WTC11 (cell line): ENCODE results near the gene UBE2J2. TPM values are rescaled to one million over a fixed set of nuclear protein-coding genes. Genes with fewer than 3 reads are reported as not detected.
A peak's percentile ranks its signal among the peaks of the same experiment; 100 is the strongest.

ENCODE experiments used
- ATAC-seq: fragments of 200-7000 bp; cut with Tn5 transposase; 2 replicates; pipeline ENCODE4 v1.10.0; 2021; ENCODE audit warnings: mild to moderate bottlenecking, moderate library complexity
- CTCF ChIA-PET: fragments of 300-600 bp; sonication (Branson Sonifier 250); formaldehyde crosslinking; loops from one replicate; lab custom pipeline; 2021; ENCODE audit warnings: antibody characterized with exemption; lab: Charles Lee
- POLR2A ChIA-PET: fragments of 350-600 bp; sonication (Branson Sonifier 250); formaldehyde crosslinking; loops from one replicate; lab custom pipeline; 2021; ENCODE audit warnings: antibody characterized with exemption; lab: Charles Lee
- DNase-seq: peaks from one replicate; pipeline ENCODE4 v3.0.0; 2021; ENCODE audit warnings: low spot score
- H3K27ac Mint-ChIP-seq: 2 replicates; pipeline ENCODE4 v1.8.0; 2021; ENCODE audit warnings: mixed read lengths
- H3K27me3 Mint-ChIP-seq: 2 replicates; pipeline ENCODE4 v1.8.0; 2021; ENCODE audit warnings: low read depth, mild to moderate bottlenecking, moderate library complexity, mixed read lengths
- H3K36me3 Mint-ChIP-seq: 2 replicates; pipeline ENCODE4 v1.8.0; 2021; ENCODE audit warnings: mixed read lengths
- H3K4me1 Mint-ChIP-seq: 2 replicates; pipeline ENCODE4 v1.8.0; 2022; ENCODE audit warnings: mixed read lengths
- H3K4me3 Mint-ChIP-seq: 2 replicates; pipeline ENCODE4 v1.8.0; 2021; ENCODE audit warnings: mild to moderate bottlenecking, moderate library complexity, mixed read lengths
- H3K9me3 Mint-ChIP-seq: 2 replicates; pipeline ENCODE4 v1.8.0; 2021; ENCODE audit warnings: mixed read lengths
- AFF4 ChIP-seq: sonication (generic); formaldehyde crosslinking; IDR thresholded peaks from 2 replicates; pipeline ENCODE4 v1.8.1; 2023; ENCODE audit warnings: mild to moderate bottlenecking, missing genetic modification reagents, borderline replicate concordance
- CTCF ChIP-seq: fragments of 200-600 bp; IDR thresholded peaks from 2 replicates; pipeline ENCODE4 v1.8.0; 2022; ENCODE audit warnings: antibody characterized with exemption
- E2F5 ChIP-seq: sonication (generic); formaldehyde crosslinking; IDR thresholded peaks from 2 replicates; pipeline ENCODE4 v1.8.1; 2022; ENCODE audit warnings: mild to moderate bottlenecking, moderate library complexity, missing genetic modification reagents
- FOXK1 ChIP-seq: sonication (generic); formaldehyde crosslinking; IDR thresholded peaks from 2 replicates; pipeline ENCODE4 v1.8.0; 2022; ENCODE audit warnings: mild to moderate bottlenecking, moderate library complexity, missing genetic modification reagents
- HMGXB4 ChIP-seq: sonication (generic); formaldehyde crosslinking; IDR thresholded peaks from 2 replicates; pipeline ENCODE4 v1.8.1; 2023; ENCODE audit warnings: mild to moderate bottlenecking, moderate library complexity, missing genetic modification reagents
- RORB ChIP-seq: fragments of 250-450 bp; sonication (Bioruptor Pico); IDR thresholded peaks from 2 replicates; pipeline ENCODE4 v1.9.0; 2021; ENCODE audit warnings: mild to moderate bottlenecking
- SMAD3 ChIP-seq: sonication (generic); formaldehyde crosslinking; IDR thresholded peaks from 2 replicates; pipeline ENCODE4 v1.8.0; 2022; ENCODE audit warnings: missing genetic modification reagents, mild to moderate bottlenecking, borderline replicate concordance
- STAT6 ChIP-seq: sonication (generic); formaldehyde crosslinking; conservative IDR thresholded peaks from 2 replicates; pipeline ENCODE4 v1.8.1; 2023; ENCODE audit warnings: mild to moderate bottlenecking, low read depth, missing genetic modification reagents, moderate library complexity
- TEAD1 ChIP-seq: sonication (generic); formaldehyde crosslinking; IDR thresholded peaks from 2 replicates; pipeline ENCODE4 v1.8.0; 2022; ENCODE audit warnings: mild to moderate bottlenecking, missing genetic modification reagents
- ZNF138 ChIP-seq: sonication (generic); formaldehyde crosslinking; conservative IDR thresholded peaks from 2 replicates; pipeline ENCODE4 v1.8.1; 2022; ENCODE audit warnings: mild to moderate bottlenecking, moderate library complexity, missing genetic modification reagents
- ZNF281 ChIP-seq: sonication (generic); formaldehyde crosslinking; IDR thresholded peaks from 2 replicates; pipeline ENCODE4 v1.8.0; 2023; ENCODE audit warnings: mild to moderate bottlenecking, missing genetic modification reagents
- ZNF671 ChIP-seq: fragments of 250-450 bp; sonication (Bioruptor Pico); IDR thresholded peaks from 2 replicates; pipeline ENCODE4 v1.8.0; 2021; ENCODE audit warnings: mild to moderate bottlenecking
- total RNA-seq: library from RNA; stranded (reverse); gene quantifications from 3 replicates; pipeline ENCODE4 v1.2.3, GENCODE V29; 2021

UBE2J2 gene
- total RNA-seq, 1 experiment from 2014 or later = 72.2 TPM

- ChIA-PET POLR2A (no interaction called here), CTCF (interaction anchor here (0.5 kb wide), 1 partner anchor 192 kb away, joined by 3 read pairs; no protein-coding TSS in a partner anchor)
- ATAC-seq (no peak), DNase-seq (no peak)
- TF ChIP-seq HMGXB4 (CRISPR knock-in tag) = 0 out of 2 replicates have a peak, but pooled peaks have one; percentile 1
- TF ChIP-seq STAT6 = no peak
- TF ChIP-seq RORB (CRISPR knock-in tag) = no peak
- TF ChIP-seq E2F5 (CRISPR knock-in tag) = 0 out of 2 replicates have a peak, but pooled peaks have one; percentile 17
- no peak for TF ChIP-seq TEAD1 (CRISPR knock-in tag)
- TF ChIP-seq FOXK1 = no peak
- TF ChIP-seq CTCF = no peak
- TF ChIP-seq AFF4 (CRISPR knock-in tag) = no peak
- 0 out of 2 replicates have a peak, but pooled peaks have one; percentile 33 for TF ChIP-seq SMAD3 (CRISPR knock-in tag)
- H3K36me3 Mint-ChIP-seq = no peaks in the 10 kb centered on the region
- peaks cover 6% of the 10 kb centered on the region; the same call in 1 of the 2 replicates for H3K27me3 Mint-ChIP-seq
- 0 out of 2 replicates have a peak overlapping the region, but pooled peaks have one; percentile 27 for H3K27ac Mint-ChIP-seq
- H3K4me1 Mint-ChIP-seq = peaks cover 21% of the 10 kb centered on the region
- H3K4me3 Mint-ChIP-seq = peak overlapping the region; percentile 71
- no peaks in the 10 kb centered on the region for H3K9me3 Mint-ChIP-seq
Observed at GRCh38 chr1:1307261-1307922, 33.7 kb upstream of the UBE2J2 start.

- CTCF ChIA-PET = no interaction called here
- H3K27ac Mint-ChIP-seq = 0 out of 2 replicates have a peak overlapping the region, but pooled peaks have one; percentile 32
- no peak for TF ChIP-seq ZNF671
- no peak for TF ChIP-seq ZNF138 (CRISPR knock-in tag)
- no peak for TF ChIP-seq ZNF281 (CRISPR knock-in tag)
- TF ChIP-seq, all 79 proteins: peak for 0
Observed at GRCh38 chr1:1306661-1307260, 33.1 kb upstream of the UBE2J2 start.

More at GRCh38 chr1:1306661-1307260, 33.1 kb upstream of the UBE2J2 start:
- no peak for ATAC-seq
- Mint-ChIP-seq H3K9me3 (no peaks in the 10 kb centered on the region), H3K27me3 (peaks cover 6% of the 10 kb centered on the region; the same call in 1 of the 2 replicates), H3K4me1 (peaks cover 21% of the 10 kb centered on the region), H3K4me3 (peak overlapping the region; percentile 71), H3K36me3 (no peaks in the 10 kb centered on the region)
- DNase-seq = no peak
- POLR2A ChIA-PET = no interaction called here
